NCI-H2081 treated with DMSO at 0.1 percent for 48 hours (cell line): ENCODE data around the gene TSPO2.

Source experiments
- DNase-seq: peaks from one replicate; lab custom pipeline; 2025; lab: John Stamatoyannopoulos, UW

TSPO2 gene

DNA sequence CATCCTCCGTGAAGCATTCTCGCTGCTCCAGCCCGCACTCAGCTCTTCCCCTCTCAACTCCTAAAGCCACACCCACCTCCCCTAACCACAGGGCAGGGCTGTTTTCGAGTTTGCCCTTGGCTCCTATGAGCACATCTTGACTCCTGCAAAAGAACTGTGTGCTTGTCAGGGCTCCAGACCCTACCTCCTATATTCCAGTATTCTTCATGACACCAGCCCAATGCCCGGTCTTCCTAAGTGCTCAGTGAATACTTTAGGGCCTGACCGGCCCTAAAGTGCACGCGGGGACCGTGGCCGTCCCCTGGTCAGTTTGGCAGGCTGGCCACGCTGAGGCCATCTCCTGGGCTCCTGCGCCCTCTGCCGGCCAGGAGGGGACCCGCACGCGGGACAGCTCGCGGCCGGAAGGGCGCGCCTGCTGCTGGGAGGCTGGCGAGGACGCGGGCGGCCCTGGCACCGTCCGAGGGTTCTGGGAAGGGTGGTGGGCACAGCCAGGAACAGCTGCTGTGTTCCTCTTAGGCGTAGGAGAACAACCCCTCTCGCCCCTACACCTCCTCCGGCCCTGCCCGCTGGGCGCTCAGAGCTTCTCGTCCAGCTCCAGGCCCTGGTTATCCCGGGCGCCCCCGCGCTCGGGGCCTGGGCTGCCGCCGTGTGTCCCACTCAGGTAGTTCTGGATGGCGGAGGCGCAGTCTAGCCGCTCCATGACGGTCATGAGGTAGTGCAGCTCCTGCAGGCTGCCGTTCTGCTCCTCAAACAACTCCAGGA lies 14.3 kb upstream of the TSPO2 start:
- DNase-seq: no peak

DNA sequence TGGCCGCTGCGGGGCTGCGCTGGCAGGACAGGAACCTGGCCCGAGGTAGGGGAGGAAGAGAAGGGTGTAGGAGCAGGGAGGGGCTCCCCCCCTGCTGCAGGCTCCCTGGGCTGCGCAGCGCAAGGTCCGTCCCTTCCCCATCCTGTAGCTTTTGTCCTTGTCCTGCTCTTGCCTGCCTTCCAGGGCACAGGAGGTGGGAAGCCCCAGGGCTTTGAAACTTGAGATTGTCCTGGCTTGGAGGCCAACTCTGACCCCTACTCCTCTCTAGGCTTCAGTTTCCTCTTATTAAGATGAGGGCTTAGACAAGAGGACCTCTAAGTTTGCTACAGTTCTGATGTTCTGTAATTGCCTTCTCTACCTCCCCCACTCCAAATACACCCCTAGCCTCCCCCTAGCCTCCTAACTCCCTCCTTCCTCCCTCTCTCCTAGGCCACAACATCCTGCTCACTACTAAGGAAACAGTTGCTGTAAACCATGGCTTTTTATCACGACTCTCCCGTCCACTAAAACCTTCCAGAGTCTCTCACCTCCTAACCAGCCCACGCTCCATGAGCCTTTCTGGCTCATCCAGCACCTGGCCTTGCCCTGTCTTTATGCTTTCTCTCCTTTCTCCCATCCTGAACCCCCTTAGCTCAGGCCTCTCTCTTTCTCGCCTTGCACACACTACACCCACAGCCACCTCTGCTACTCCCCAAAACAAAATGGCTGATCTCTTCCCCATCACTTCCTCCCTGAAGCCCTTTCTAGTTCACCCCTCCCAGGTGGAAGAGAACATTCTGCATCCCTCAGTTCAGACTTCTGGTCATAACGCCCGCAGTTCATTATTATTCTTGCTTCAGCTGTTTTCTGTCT lies 13.5 kb upstream of the TSPO2 start:
- no peak for DNase-seq

DNA sequence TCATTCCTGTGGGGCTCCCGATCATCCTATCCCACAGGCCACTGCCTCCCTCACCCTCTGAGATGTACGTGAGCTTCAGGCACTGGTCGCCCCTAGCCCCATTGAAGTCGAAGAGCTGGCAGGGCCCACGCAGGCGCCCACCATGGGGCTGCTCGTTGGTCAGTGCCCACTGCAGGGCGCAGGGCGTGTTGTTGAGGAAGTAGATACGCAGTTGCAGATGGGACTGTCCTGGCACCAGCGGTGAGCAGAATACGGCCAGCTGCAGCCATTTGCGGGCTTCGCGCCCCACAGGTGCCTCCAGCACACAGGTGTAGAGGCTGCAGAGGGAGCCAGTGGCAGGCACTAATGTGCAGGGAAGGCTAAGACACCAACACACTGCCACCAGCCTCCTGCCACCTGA lies 9.4 kb upstream of the TSPO2 start:
- DNase-seq: no peak

DNA sequence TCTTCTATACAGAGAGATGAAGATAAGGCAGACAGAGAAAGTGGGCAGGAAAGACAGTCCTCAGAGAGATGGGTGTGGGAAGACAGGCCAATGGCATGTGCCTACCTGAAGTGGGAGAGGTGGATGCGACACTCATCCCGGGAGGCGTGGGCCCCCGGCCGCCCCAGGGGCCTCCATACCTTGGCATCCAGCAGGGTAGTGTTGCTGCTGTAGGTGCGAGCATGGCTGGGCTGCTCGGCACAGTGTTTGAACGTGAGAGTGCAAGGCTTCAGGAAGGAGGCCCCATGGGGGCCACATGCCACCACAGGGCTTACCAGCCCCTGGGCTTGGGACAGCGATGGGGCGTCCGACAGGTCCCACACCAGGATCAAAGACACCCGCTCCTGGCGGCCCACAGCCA lies 8.5 kb upstream of the TSPO2 start:
- no peak for DNase-seq

DNA sequence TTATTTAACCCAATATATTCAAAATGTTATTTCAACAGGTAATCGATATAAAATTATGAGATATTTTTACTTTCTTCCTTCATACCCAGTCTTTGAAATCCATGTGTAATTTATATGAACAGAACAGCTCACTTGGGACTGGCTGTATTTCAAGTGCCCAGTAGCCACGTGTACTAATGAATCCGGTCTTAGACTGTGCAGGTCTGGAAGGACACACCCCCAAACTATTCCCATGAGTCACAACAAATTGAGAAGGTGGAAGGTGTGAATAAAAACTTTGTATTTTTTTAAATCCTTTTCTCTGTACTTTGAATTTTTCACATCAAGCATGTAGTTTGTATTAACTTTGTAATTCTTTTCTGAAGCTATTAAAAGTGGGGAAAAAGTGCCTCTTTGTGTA lies 6.1 kb upstream of the TSPO2 start:
- no peak for DNase-seq

DNA sequence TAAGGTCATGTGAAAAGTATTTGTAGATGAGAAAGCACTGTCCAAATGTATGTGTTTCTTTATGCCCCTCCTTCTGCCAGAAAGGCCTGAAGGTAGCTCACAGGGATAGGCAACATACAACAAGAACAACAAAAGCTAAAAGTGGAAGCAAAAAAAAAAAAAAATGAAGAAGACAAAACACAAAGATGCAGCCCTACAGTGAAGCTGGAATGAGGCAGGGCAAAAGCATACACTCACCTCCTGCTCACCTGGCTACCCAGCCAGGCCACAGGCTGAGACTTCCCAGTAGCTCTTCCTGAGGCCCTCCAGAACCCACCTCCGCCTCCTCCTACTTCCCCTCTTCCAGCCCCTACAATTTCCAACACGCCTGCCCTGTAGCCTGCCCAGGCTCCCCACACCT lies 5.7 kb upstream of the TSPO2 start:
- no peak for DNase-seq

DNA sequence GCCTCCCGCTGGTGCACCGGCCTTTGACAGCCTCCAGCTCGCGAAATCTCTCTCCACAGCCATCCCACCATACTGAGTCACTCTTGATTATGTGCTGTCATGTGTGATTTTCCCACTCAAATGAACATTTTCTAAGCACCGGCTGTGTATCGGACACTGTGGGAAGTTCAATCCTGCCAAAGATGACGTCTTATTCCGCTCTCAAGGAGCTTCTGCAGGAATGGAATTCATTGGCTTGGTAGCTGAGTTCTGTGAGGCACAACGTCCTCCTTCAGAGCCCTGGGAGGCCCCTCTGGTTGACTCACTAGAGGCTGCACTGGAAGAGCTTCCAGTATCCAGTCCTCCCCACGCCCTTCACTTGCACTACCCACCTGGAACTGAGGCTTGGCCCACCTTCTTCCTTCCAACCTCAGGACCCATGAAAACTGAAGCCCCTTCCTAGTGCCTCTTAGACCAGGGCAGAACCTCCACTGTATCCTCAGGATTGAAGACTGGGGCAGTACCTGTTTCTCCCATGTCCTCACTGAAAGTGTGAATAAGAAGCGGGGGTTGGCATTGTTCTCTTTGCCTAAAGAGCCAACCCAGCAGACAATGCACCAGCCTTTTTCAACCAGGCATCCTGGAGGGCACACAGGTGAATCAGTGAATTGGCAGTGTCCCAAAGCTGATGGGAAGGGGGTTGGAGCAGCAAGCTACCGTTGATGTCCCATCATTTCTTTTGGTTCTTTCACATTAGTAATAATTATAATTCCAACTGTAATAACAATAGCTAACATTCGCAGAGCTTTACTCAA lies 5.0 kb upstream of the TSPO2 start:
- DNase-seq: no peak

DNA sequence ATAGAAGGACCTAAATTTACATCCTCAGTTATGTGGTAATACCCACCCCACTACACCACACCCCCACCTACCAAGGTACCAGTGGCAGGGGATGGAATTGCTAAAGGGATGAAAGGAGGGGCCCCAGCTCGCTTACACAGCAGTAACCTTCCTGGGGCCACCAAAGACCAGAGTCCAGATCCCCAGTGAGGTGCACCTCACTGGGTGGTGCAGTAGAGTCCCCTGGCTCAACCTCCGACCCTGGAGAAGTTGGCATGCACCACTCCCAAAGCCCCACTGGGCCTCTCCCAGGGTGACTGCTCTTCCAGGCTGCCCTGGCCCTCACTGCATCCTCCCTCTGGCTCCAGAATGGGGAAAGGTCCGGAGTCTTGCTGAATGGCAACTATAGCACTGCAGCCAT lies 4.1 kb upstream of the TSPO2 start:
- no peak for DNase-seq

DNA sequence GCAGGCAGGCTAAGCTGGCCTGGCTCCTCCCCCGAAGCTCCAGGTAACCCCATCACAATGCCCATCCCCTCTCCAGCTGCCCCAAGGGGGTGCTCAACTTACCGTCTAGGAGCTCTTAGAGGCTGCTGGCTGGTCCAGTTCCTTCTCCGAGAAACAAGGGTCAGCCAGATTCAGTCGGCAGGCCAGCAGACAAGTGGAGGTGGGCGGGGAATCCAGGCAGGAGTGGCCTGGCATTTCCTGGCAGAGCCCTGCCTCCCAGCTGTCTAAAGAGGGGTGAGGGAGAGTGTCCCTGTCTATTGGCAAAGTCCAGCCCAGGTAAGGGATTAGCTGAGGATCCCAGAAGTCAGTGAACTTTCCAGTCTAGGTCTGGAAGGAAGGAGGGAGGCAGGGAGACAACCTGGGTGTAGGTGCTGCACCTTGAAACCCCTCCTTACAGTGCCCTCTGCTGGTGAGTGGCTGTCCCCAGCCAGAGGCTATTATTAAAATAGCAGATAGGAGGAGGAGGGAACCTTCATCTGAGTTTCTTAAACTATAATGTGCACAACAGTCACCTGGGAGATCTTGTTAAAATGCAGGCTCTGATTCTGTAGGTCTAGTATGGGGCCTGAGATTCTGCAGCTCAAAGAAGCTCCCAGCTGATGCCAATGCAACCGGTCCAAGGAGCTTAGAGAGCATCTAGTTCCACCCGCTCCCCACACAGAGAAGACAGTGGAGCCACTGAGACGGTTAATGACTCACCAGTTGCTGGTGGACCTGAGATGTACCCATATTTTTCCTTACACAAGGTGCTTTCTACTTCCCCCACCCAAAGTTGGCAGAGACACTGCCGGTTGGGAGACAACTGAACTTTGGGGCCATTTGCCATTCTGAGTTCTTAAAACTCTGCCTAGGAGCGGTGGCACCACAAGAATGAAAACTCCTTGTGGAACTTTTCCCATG lies 2.9 kb upstream of the TSPO2 start, which contains the start of gene UNC5CL:
UNC5CL (minus strand) TSS at position 162 of the 939 bp plus-strand sequence. CDS start 4,147 bp downstream, outside the sequence.
- DNase-seq: no peak

DNA sequence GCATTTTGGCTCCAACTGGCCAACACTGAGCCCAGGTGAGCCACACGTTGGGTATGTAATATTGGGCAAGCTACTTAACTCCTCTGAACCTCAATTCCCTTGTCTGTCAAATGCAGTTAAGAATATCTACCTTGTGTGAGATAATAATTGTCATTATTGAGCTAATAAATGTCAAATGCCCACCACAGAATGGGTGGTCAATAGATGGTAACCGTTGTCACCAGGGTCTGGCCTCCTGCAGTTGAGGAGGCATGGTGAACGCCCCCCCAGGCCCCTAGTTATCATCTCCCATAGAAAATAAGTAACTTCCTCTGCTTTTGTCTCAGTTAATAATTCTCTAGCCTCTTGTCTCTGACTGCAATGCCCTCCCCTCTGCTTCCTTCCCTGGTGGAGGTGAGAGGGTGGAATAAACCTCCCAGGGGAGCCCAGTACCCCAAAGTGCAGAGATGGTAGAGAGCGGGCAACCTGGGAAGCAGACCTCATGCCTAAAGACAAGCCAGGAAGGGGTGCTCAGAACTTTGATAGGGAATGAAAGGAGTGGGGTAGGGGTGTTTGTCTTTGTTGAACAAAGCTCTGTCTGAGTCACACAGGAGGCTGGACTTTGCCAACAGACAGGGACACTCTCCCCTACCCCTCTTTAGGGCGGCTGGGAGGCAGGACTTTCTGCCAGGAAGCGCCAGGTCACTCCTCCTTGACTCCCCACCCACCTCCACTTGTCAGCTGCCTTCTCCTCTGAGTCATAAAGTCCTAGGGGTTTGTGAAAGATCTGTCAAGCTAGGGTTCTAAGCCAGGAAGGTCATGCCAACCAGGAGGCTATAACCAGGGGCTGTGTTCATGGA lies 1.9 kb upstream of the TSPO2 start:
- DNase-seq: no peak

DNA sequence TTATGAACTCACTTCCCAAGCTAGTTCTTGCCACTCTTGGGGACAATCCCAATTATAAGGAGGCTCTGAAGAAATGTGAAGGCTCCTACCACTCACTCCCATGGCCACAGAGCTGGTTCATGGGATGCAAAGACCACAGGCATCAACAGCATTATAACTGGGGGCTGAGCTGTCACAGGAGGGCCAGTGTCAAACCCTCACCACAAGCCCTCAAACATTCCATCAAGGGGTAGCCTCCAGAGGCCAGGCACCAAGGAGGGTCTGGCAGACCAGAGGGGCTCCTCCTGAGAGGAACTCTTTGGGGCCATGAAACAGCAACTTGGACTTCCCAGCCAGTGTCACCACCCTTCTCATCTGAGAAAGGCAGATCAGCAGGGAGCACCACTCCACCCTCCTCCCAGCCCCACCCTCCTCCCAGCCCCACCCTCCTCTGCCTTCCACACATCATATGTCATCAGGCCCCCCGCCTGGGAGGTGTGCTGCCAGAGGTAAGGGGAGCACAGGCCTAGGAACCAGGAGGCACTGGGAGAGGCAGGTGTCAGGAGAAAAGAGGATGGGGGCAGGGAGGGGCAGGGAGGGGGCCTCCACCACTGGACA lies 1.2 kb upstream of the TSPO2 start:
- no peak for DNase-seq

DNA sequence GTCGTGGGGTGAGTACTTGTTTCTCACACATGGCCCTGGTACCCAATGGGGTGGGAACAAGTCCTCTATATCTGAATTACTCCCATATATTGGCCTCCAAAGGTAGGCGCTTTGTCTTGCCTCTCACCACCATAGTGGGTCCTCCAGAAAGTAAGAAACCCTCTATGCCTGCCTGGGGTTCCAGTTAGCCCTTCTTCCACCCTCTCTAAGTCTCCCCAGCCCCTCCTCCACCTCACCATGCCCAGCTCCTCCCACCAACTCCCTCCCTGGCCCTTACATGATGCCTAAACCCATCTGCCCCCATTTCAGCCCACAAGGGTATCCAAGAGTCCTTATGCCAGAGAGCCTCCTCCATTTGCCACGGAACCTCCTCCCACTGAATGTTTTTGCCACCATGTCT lies 884 bp downstream of the TSPO2 start:
- DNase-seq: no peak

DNA sequence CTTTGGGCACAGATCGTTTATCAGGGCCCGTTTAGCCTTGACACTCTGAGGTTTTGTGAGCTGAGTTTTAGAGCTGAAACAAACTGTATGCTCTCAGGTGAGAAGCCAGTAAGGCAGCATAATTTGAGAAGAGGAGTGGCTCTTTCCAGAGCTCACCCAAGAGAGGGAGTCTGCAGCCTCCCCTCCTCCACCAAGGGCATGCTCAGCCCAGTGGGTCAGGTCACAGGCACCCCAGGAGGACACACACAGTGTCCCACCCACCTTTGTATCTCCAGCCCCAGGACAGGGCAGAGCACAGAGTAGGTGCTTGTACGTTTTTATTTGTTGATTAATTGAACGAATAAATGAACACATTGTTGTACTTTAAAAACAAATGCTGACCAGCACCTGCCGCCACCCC lies 3.4 kb downstream of the TSPO2 start:
- no peak for DNase-seq

DNA sequence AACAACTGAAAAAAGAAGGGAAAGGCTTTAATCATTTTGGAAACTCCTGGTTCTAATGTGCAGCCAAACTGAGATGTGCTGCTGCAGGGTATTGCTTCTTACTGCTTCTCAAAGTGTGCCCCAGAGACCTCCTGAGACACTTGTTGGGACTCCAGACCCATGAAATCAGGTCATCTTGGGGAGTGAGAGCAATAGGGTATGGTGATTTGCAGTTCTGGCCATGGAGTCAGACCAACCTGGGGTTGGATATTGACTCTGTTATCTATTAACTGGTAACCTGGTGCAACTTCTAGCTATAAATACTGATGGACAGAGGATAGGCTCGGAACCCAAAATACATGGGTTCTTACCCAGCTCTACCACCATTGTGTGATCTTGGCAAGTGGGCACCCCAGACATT lies 3.8 kb downstream of the TSPO2 start:
- no peak for DNase-seq

DNA sequence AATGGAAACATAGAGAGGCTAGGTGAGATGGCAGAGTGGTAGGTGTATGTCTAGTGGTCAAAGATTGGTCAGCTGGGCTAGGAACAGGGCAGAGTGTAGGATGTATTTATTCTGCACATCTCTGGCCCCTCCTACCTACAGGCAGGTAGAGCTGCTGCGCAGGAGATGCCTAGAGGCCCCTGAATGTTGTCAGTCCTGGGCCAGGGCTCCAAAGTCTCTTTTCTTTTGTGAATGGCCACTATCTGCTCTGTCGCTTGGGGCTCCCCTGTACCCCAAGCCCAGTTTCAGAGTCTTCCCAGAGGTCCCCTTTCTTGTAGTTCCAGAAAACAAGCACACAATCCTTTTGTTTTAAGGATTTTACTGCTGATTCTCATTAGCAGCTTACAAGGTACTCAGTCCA lies 5.0 kb downstream of the TSPO2 start:
- DNase-seq: no peak

DNA sequence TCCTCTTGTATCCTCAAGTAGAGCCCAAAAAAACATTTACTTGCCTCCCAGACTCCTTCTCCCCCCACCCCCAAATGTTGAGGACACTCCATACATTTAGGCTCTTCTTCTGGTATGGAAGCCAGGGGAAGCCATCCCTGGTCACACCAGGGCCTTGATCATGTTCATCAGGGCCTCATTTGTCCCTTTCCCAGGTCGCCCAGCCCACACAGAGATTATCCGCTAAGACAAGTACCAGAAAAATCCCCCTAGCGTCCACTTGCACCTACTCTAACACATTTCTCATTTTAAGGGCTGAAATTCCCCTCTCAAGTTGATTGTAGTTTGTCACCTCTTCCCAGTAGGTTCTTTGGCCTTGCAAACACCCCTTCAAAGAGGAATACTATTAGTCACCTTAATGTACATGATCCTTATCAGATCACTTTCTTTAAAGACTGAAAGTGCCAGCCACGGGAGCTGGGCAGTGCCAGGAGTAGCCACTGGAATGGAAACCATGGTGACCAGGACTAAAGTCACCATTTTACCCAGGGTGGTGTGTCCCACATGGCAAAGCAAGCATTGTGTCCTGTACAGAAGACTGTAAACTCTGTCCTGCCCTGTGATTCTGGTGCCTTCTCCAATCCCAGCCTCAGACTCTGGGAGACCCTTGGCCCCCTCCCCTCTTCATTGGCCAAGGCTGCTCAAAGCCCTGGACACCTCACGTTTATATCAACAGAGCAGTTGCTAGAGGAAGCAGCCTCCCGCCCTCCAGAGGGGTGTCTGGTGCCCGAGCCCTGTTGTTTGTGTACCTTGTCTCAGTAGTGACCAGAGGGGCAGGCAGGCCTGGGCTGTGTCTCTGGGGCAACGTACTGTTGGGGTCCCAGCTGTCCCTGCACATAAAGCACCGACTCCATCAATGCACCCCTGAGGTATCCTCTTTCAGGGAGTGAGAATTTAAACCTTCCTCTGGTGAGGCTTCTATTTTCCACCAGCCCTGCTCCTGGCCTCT lies 5.8 kb downstream of the TSPO2 start:
- no peak for DNase-seq

DNA sequence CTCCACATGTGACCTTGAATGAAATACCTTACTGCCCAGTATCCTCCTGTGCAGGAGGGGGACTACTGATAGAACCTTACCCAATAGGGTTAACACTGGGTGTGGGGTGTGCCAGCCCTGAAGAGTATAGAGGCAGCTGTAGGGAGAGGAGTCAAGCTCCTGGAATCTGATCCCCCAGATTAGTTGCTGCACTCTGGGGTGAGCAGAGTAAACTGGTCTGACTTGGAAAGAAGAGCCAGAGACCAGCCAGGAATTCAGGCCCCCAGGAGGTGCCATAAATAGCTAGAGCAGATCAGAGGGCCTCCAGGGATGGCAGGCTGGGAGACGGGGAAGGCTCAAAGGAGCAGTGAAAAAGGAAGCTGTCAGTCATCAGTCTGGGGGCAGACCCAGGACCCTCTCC lies 7.3 kb downstream of the TSPO2 start:
- no peak for DNase-seq

DNA sequence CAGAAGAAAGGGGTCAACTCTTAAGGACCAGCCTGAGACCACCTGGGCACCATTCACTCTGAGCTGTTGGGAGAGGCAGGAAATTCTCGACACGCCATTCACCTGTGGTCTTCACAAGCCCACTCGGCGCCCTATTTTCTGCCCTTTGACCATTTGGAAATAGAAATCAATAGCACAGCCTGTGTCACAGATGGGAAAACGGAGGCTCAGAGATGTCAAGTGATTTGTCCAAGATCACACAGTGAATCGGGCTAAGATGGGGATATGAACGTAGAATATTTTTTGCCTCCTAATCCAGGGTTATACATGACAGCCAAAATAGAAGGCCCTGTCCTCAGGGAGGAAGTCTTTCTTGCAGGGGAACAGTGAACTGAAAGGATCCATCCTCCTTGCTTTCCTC lies 7.7 kb downstream of the TSPO2 start:
- DNase-seq: no peak

DNA sequence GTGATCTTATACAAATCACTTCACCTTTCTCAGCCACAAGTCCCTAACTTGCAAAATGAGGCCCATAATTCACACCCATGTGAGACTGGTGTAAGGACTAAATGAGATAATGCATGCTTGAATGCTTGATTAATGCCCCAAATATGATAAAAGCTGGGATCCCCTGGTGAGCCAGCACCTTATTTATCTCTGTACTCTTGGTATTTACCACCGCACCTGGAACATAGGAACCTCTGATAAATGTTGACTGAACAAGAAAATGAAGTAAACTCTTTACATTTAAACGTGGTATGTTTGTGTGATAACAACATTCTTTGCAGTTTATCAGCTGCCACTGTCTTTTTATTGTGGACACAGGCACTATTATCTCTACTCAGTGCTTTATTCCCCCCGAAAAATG lies 8.3 kb downstream of the TSPO2 start:
- DNase-seq: no peak
